K562 (cell line): ENCODE results near the gene MUC7. TPM values are rescaled to one million over a fixed set of nuclear protein-coding genes. Genes with fewer than 3 reads are reported as not detected.

ENCODE experiments used
- ATAC-seq: fragments of 200-7000 bp; cut with Tn5 transposase; 3 replicates; pipeline ENCODE4 v1.9.1; 2020; ENCODE audit warnings: moderate library complexity
- BruUV-seq: library from RNA; stranded (reverse); fragments of 400-500 nt; replicated peaks from 2 replicates; lab custom pipeline; 2021; lab: Mats Ljungman, UMichigan
- CTCF ChIA-PET: fragments of 300-600 bp; formaldehyde crosslinking; extraction: SDS; loops from one replicate; lab custom pipeline; 2021; ENCODE audit warnings: low intra/inter-chr PET ratio; lab: Yijun Ruan, JAX
- POLR2A ChIA-PET: fragments of 300-600, 350-650 bp; sonication (Branson Sonifier 250); formaldehyde crosslinking; extraction: SDS; loops from one replicate; lab custom pipeline; 2021; ENCODE audit warnings: antibody characterized with exemption, inconsistent platforms; lab: Yijun Ruan, JAX
- DNase-seq, 4 experiments: peaks; one replicate each; pipeline versions ENCODE4 v3.0.0 to v3.0.0-alpha.2; 2011 to 2018; ENCODE audit warnings: low spot score in 3 of 4, mixed read lengths in 3 of 4; ENCODE audit errors: extremely low read depth in 1 of 4
- FAIRE-seq: peaks from 2 replicates; lab custom pipeline; 2011; peaks lifted over from hg19 to GRCh38; lab: Jason Lieb, UNC
- H2AFZ ChIP-seq: 2 replicates; pipeline ENCODE4 v1.6.0; 2011; ENCODE audit warnings: low read depth, low read length, control low read depth, inconsistent platforms
- H3K27ac ChIP-seq: fragments of 200-600 bp; 3 replicates; pipeline ENCODE4 v1.8.0; 2011; ENCODE audit warnings: low read depth, mild to moderate bottlenecking, control low read depth, inconsistent platforms, low read length, moderate library complexity, mixed read lengths; ENCODE audit errors: extremely low read depth
- H3K27me3 ChIP-seq, 2 experiments: fragments of 300-600 bp in 1 of 2; 2 replicates in 1 of 2; 3 replicates in 1 of 2; pipeline versions ENCODE4 v1.6.0 to v1.8.0; 2011; ENCODE audit warnings: inconsistent platforms in 2 of 2, low read length in 2 of 2, mild to moderate bottlenecking in 1 of 2, mixed read lengths in 1 of 2, moderate library complexity in 1 of 2; ENCODE audit not compliant: control insufficient read depth in 2 of 2, insufficient read depth in 2 of 2
- H3K36me3 ChIP-seq: fragments of 300-600 bp; 3 replicates; pipeline ENCODE4 v1.8.0; 2011; ENCODE audit warnings: mild to moderate bottlenecking, low read length, inconsistent platforms; ENCODE audit not compliant: control insufficient read depth, insufficient read depth
- H3K4me1 ChIP-seq, 2 experiments: fragments of 200-600 bp in 1 of 2; replicated peaks in 1 of 2; 2 replicates in 1 of 2; 3 replicates in 1 of 2; pipeline versions ENCODE4 v1.5.1 to v1.8.0; 2011; ENCODE audit warnings: inconsistent platforms in 2 of 2, low read length in 2 of 2, mild to moderate bottlenecking in 1 of 2, mixed read lengths in 1 of 2, moderate library complexity in 1 of 2; ENCODE audit not compliant: control insufficient read depth in 2 of 2, insufficient read depth in 2 of 2
- H3K4me2 ChIP-seq: 2 replicates; pipeline ENCODE4 v1.6.1; 2011; ENCODE audit warnings: low read length, control low read depth, inconsistent platforms, mixed read lengths; ENCODE audit not compliant: insufficient read depth
- H3K4me3 ChIP-seq: fragments of 200-600 bp; sonication (generic), shearing (Covaris generic); 2 replicates; pipeline ENCODE4 v1.5.1; 2016; ENCODE audit warnings: control low read depth, inconsistent platforms
- H3K79me2 ChIP-seq: fragments of 200-600 bp; 3 replicates; pipeline ENCODE4 v1.8.0; 2011; ENCODE audit warnings: low read length, inconsistent platforms; ENCODE audit not compliant: control insufficient read depth, insufficient read depth
- H3K9ac ChIP-seq, 2 experiments: 2 replicates each; pipeline versions ENCODE4 v1.6.0 to v1.6.1; 2011; ENCODE audit warnings: low read depth in 2 of 2, low read length in 2 of 2, control low read depth in 1 of 2, inconsistent platforms in 1 of 2, mild to moderate bottlenecking in 1 of 2, mixed read lengths in 1 of 2; ENCODE audit not compliant: insufficient read depth in 1 of 2
- H3K9me1 ChIP-seq: one replicate; pipeline ENCODE4 v1.6.0; 2011; ENCODE audit warnings: inconsistent platforms, mild to moderate bottlenecking, low read length, moderate library complexity; ENCODE audit not compliant: control insufficient read depth, insufficient read depth
- H3K9me3 ChIP-seq: replicated peaks from 2 replicates; pipeline ENCODE4 v1.5.1; 2011; ENCODE audit warnings: low read depth, low read length, inconsistent platforms; ENCODE audit not compliant: control insufficient read depth, insufficient read depth
- H4K20me1 ChIP-seq: replicated peaks from 2 replicates; pipeline ENCODE4 v1.6.1; 2011; ENCODE audit warnings: low read length, inconsistent platforms, mixed read lengths; ENCODE audit not compliant: control insufficient read depth, insufficient read depth
- PRPF4 ChIP-seq: fragments of 200-400 bp; formaldehyde crosslinking; IDR thresholded peaks from one replicate; pipeline ENCODE4 v1.6.1; 2017; ENCODE audit warnings: low read length, low read depth, mild to moderate bottlenecking; ENCODE audit not compliant: insufficient read depth, poor library complexity, severe bottlenecking
- XRCC5 ChIP-seq: fragments of 200-400 bp; formaldehyde crosslinking; IDR thresholded peaks from 2 replicates; pipeline ENCODE4 v1.6.1; 2017; ENCODE audit warnings: low read depth, mild to moderate bottlenecking, low read length
- ZNF384 ChIP-seq: IDR thresholded peaks from 2 replicates; pipeline ENCODE4 v1.6.1; 2012; ENCODE audit warnings: low read depth, low read length, improper control_type of control experiment
- ZNF431 ChIP-seq: sonication (generic); formaldehyde crosslinking; IDR thresholded peaks from 2 replicates; pipeline ENCODE4 v1.8.0; 2022; ENCODE audit warnings: mild to moderate bottlenecking, missing genetic modification reagents
- WGBS: fragments of 100-300 bp; shearing (Covaris generic); methylation state at CpG from one replicate; pipeline ENCODE4 v1.1.6; 2016; ENCODE audit warnings: low coverage, mixed read lengths; ENCODE audit not compliant: insufficient coverage; ENCODE audit errors: missing lambda C conversion rate; 5-methylcytosine and 5-hydroxymethylcytosine counted together
- in situ Hi-C: fragments of 300-500 bp; cut with MboI; formaldehyde crosslinking; loops from 4 replicates; pipeline ENCODE4 v1.15.0; 2018; ENCODE audit warnings: inconsistent platforms, mixed read lengths
- intact Hi-C: fragments of 100-400 bp; cut with micrococcal nuclease; formaldehyde crosslinking; loops from 2 replicates; pipeline ENCODE4 v1.14.2; 2022
- polyA plus RNA-seq, 8 experiments: library from polyadenylated mRNA; depleted of rRNA in 4 of 8; stranded (reverse) in 5 of 8; unstranded in 3 of 8; fragments of >200 nt; fragmentation: Nextera tagmentation in 2 of 8; fragmentation: Illumina TruSeq in 1 of 8; extraction: Ambion mirVana in 2 of 8; extraction: Trizol in 1 of 8; gene quantifications; 2 replicates each; pipeline versions ENCODE4 v1.2.1 to v1.2.3, GENCODE V29; 2011 to 2014; ENCODE audit warnings: inconsistent platforms in 1 of 8, missing spikeins in 1 of 8
- total RNA-seq, 7 experiments: library from RNA; depleted of rRNA in 6 of 7; stranded (reverse); fragments of >200 nt in 6 of 7; fragmentation: Illumina TruSeq in 2 of 7; extraction: Trizol in 2 of 7; gene quantifications; 2 replicates each; pipeline versions ENCODE4 v1.2.1 to v1.2.3, GENCODE V29; 2011 to 2021; ENCODE audit warnings: low replicate concordance in 1 of 7
- TF ChIP-seq, protein P1 (sequence below): fragments of 200-800 bp; sonication (Bioruptor generic); IDR thresholded peaks from 2 replicates; pipeline ENCODE4 v1.6.1; 2017; ENCODE audit warnings: missing genetic modification characterization, missing compliant biosample characterization
- TF ChIP-seq, protein P2 (sequence below), 2 experiments: fragments of 450-650 bp; IDR thresholded peaks; 2 replicates each; pipeline ENCODE4 v1.6.1; 2016

MUC7 gene
- total and polyA plus RNA-seq, 9 of the 15 experiments (the other 6 are each of a cell fraction or from before 2014, with no cell fraction given): not detected

DNA sequence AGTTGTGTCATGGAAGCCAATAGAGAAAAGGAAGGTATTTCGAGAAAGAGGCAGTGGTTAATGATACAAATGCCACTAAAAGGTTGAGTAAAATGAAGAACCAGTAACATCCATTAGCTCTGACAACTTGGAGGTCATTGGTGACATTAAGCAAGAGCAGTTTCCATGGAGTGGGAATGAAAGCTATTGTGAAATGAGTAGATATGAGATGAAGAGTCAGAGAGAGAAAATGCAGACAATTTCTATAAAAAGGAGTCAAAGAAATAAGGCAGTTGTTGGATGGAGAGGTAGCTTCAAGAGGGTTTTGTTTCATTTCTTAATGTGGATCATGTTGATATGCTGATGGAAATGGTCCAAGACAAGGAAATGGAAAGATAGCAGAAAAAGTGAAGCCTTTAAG, 36.8 kb downstream of the MUC7 start:
- no peak for FAIRE-seq
- POLR2A ChIA-PET: no interaction called here
- no peak for ATAC-seq

More for the DNA sequence above, 36.8 kb downstream of the MUC7 start:
- in situ Hi-C loops: loop anchor here (25.0 kb wide), 1 partner anchor 822 kb away; no protein-coding TSS in a partner anchor
- H3K4me1 ChIP-seq: no peaks in the 10 kb centered on the region
- no peak for DNase-seq
- no peak overlapping the region for H2AFZ ChIP-seq
- 0% methylated on average over 1 of the region's 1 CpG for WGBS
- no TSS peak for BruUV-seq
- CTCF ChIA-PET: no interaction called here
- no peaks in the 10 kb centered on the region for H3K79me2 ChIP-seq
- no peak overlapping the region for H3K9ac ChIP-seq
- TF ChIP-seq XRCC5: no peak
- TF ChIP-seq, protein P1, sequence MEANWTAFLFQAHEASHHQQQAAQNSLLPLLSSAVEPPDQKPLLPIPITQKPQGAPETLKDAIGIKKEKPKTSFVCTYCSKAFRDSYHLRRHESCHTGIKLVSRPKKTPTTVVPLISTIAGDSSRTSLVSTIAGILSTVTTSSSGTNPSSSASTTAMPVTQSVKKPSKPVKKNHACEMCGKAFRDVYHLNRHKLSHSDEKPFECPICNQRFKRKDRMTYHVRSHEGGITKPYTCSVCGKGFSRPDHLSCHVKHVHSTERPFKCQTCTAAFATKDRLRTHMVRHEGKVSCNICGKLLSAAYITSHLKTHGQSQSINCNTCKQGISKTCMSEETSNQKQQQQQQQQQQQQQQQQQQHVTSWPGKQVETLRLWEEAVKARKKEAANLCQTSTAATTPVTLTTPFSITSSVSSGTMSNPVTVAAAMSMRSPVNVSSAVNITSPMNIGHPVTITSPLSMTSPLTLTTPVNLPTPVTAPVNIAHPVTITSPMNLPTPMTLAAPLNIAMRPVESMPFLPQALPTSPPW: no peak
- TF ChIP-seq ZNF384: no peak
- TF ChIP-seq PRPF4: no peak
- TF ChIP-seq, protein P2, sequence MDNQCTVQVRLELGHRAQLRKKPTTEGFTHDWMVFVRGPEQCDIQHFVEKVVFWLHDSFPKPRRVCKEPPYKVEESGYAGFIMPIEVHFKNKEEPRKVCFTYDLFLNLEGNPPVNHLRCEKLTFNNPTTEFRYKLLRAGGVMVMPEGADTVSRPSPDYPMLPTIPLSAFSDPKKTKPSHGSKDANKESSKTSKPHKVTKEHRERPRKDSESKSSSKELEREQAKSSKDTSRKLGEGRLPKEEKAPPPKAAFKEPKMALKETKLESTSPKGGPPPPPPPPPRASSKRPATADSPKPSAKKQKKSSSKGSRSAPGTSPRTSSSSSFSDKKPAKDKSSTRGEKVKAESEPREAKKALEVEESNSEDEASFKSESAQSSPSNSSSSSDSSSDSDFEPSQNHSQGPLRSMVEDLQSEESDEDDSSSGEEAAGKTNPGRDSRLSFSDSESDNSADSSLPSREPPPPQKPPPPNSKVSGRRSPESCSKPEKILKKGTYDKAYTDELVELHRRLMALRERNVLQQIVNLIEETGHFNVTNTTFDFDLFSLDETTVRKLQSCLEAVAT (IDR thresholded peaks at IDR 0.05): no peak
- TF ChIP-seq ZNF431 (CRISPR knock-in tag): no peak
- TF ChIP-seq, all 486 proteins: peak for 0
- Histone ChIP-seq H3K27ac (no peak overlapping the region), H3K9me3 (no peaks in the 10 kb centered on the region), H3K4me2 (no peak overlapping the region), H3K36me3 (no peaks in the 10 kb centered on the region), H3K9me1 (no peaks in the 10 kb centered on the region), H3K27me3 (no peaks in the 10 kb centered on the region), H4K20me1 (no peaks in the 10 kb centered on the region), H3K4me3 (no peak overlapping the region)
- intact Hi-C loops: loop anchor here (5.0 to 10.0 kb wide), 2 partner anchors 816 to 1194 kb away; no protein-coding TSS in a partner anchor
